HepG2 (cell line): ENCODE data around the gene MPIG6B. TPM values are rescaled to one million over a fixed set of nuclear protein-coding genes. Genes with fewer than 3 reads are reported as not detected.
A peak's percentile ranks its signal among the peaks of the same experiment; 100 is the strongest.

Experiments
- HCFC1 ChIP-seq: fragments of 150-350 bp; IDR thresholded peaks from 2 replicates; pipeline ENCODE4 v1.6.1; 2014; ENCODE audit warnings: low read depth, low read length
- IRX3 ChIP-seq: sonication (generic); formaldehyde crosslinking; IDR thresholded peaks from 2 replicates; pipeline ENCODE4 v1.8.1; 2023; ENCODE audit warnings: mild to moderate bottlenecking, low read depth, missing genetic modification reagents, borderline replicate concordance
- MEIS2 ChIP-seq: sonication (generic); formaldehyde crosslinking; IDR thresholded peaks from 2 replicates; pipeline ENCODE4 v1.9.0; 2021; ENCODE audit warnings: mild to moderate bottlenecking, missing genetic modification reagents
- MLX ChIP-seq: IDR thresholded peaks from 2 replicates; pipeline ENCODE4 v1.6.1; 2016
- SKI ChIP-seq: fragments of 450-650 bp; IDR thresholded peaks from one replicate; pipeline ENCODE4 v1.6.1; 2018; ENCODE audit warnings: mild to moderate bottlenecking; ENCODE audit not compliant: partially characterized antibody
- ZBTB4 ChIP-seq: sonication (generic); formaldehyde crosslinking; IDR thresholded peaks from 2 replicates; pipeline ENCODE4 v1.4.0; 2020; ENCODE audit warnings: missing genetic modification reagents, mild to moderate bottlenecking, borderline replicate concordance
- ZNF407 ChIP-seq: sonication (generic); formaldehyde crosslinking; IDR thresholded peaks from one replicate; pipeline ENCODE4 v1.5.1; 2020; ENCODE audit warnings: mild to moderate bottlenecking, missing genetic modification reagents; ENCODE audit errors: not compliant biosample characterization
- ZNF704 ChIP-seq: sonication (generic); formaldehyde crosslinking; IDR thresholded peaks from 2 replicates; pipeline ENCODE4 v1.8.1; 2023; ENCODE audit warnings: mild to moderate bottlenecking, inconsistent platforms, moderate library complexity, missing genetic modification reagents, borderline replicate concordance
- ZNF839 ChIP-seq: sonication (generic); formaldehyde crosslinking; IDR thresholded peaks from 2 replicates; pipeline ENCODE4 v1.4.0; 2020; ENCODE audit warnings: missing genetic modification reagents, mild to moderate bottlenecking, borderline replicate concordance
- ZSCAN29 ChIP-seq: sonication (generic); formaldehyde crosslinking; conservative IDR thresholded peaks from 2 replicates; pipeline ENCODE4 v1.4.0; 2020; ENCODE audit warnings: mild to moderate bottlenecking, missing genetic modification reagents
- polyA plus RNA-seq, 8 experiments: library from polyadenylated mRNA; depleted of rRNA in 3 of 8; stranded (reverse) in 7 of 8; unstranded in 1 of 8; fragments of >200 nt; fragmentation: Illumina TruSeq in 4 of 8; extraction: Trizol in 4 of 8; gene quantifications; 2 replicates each; pipeline versions ENCODE4 v1.2.1 to v1.2.3, GENCODE V29; 2011 to 2016; ENCODE audit warnings: low read depth in 4 of 8, missing spikeins in 1 of 8, mixed read lengths in 1 of 8; ENCODE audit not compliant: insufficient read depth in 1 of 8
- total RNA-seq, 5 experiments: library from RNA; depleted of rRNA; stranded (reverse); fragments of >200 nt; fragmentation: Illumina TruSeq; extraction: Trizol; gene quantifications; 2 replicates each; pipeline ENCODE4 v1.2.3, GENCODE V29; 2016; ENCODE audit warnings: low read depth in 1 of 5

MPIG6B gene
- total and polyA plus RNA-seq, 2 of the 13 experiments (the other 11 are each of a cell fraction or from before 2014, with no cell fraction given), result not detected

- TF ChIP-seq ZNF407 (CRISPR knock-in tag) (no peak), ZSCAN29 (CRISPR knock-in tag) (no peak; the same call in 1 of the 2 replicates), ZBTB4 (CRISPR knock-in tag) (0 out of 2 replicates have a peak, but pooled peaks have one; percentile 48), ZNF839 (CRISPR knock-in tag) (no peak), SKI (no peak), MLX (CRISPR knock-in tag) (no peak), MEIS2 (no peak; the same call in 1 of the 2 replicates), IRX3 (CRISPR knock-in tag) (no peak), HCFC1 (no peak), ZNF704 (CRISPR knock-in tag) (peak; percentile 22; the same call in 1 of the 2 replicates)
Observed at GRCh38 chr6:31736021-31736767, 13.0 kb downstream of the MPIG6B start, which contains the start of gene CLIC1 (continued).
